HCT116 (cell line): ENCODE measurements around the gene GPR17. TPM values are rescaled to one million over a fixed set of nuclear protein-coding genes. Genes with fewer than 3 reads are reported as not detected.

Experiments
- ATAC-seq: fragments of 200-7000 bp; cut with Tn5 transposase; 2 replicates; pipeline ENCODE4 v1.9.1; 2020; ENCODE audit warnings: mild to moderate bottlenecking, moderate library complexity
- BruUV-seq: library from RNA; stranded (reverse); fragments of 400-500 nt; replicated peaks from 2 replicates; lab custom pipeline; 2021; lab: Mats Ljungman, UMichigan
- CTCF ChIA-PET: fragments of 300-600 bp; sonication (Branson Sonifier 250); formaldehyde crosslinking; loops from one replicate; lab custom pipeline; 2021; ENCODE audit warnings: antibody characterized with exemption; lab: Charles Lee
- POLR2A ChIA-PET: fragments of 300-600, 350-600 bp; sonication (Branson Sonifier 250); formaldehyde crosslinking; loops from one replicate; lab custom pipeline; 2021; ENCODE audit warnings: antibody characterized with exemption; lab: Charles Lee
- RAD21 ChIA-PET, 2 experiments: fragments of 300-600 bp; sonication (Branson Sonifier 250); formaldehyde crosslinking; loops; one replicate each; lab custom pipeline; 2023; ENCODE audit warnings: low total read pairs in 2 of 2; ENCODE audit not compliant: uncharacterized antibody in 2 of 2, unreplicated experiment in 2 of 2, low non-redundant PET in 1 of 2; lab: Charles Lee
- DNase-seq: peaks from one replicate; pipeline ENCODE4 v3.0.0-alpha.2; 2010; ENCODE audit warnings: low read depth, low spot score
- H2AFZ ChIP-seq: fragments of 200-600 bp; shearing (Covaris generic), sonication (generic); 2 replicates; pipeline ENCODE4 v1.6.1; 2017; ENCODE audit warnings: low read depth, mixed run types, mixed read lengths, antibody characterized with exemption, low read length; ENCODE audit not compliant: poor library complexity, severe bottlenecking
- H3K27ac ChIP-seq: 2 replicates; pipeline ENCODE4 v1.5.1; 2012; ENCODE audit warnings: low read depth, low read length
- H3K27me3 ChIP-seq: fragments of 200-600 bp; sonication (generic); 2 replicates; pipeline ENCODE4 v1.6.1; 2016; ENCODE audit warnings: mixed run types, low read length, mixed read lengths; ENCODE audit not compliant: insufficient read depth
- H3K36me3 ChIP-seq, 2 experiments: fragments of 200-500 bp in 1 of 2; fragments of 200-600 bp in 1 of 2; sonication (Bioruptor generic) in 1 of 2; sonication (generic) in 1 of 2; 2 replicates each; pipeline versions ENCODE4 v1.5.1 to v1.6.1; 2014 to 2016; ENCODE audit warnings: low read length in 2 of 2, inconsistent platforms in 1 of 2, mixed read lengths in 1 of 2, mixed run types in 1 of 2; ENCODE audit not compliant: insufficient read depth in 2 of 2, control insufficient read depth in 1 of 2
- H3K4me1 ChIP-seq, 2 experiments: fragments of 200-600 bp in 1 of 2; sonication (generic) in 1 of 2; 2 replicates each; pipeline versions ENCODE4 v1.5.1 to v1.6.1; 2012 to 2017; ENCODE audit warnings: low read length in 2 of 2, inconsistent platforms in 1 of 2, mild to moderate bottlenecking in 1 of 2, mixed read lengths in 1 of 2, mixed run types in 1 of 2, moderate library complexity in 1 of 2; ENCODE audit not compliant: insufficient read depth in 2 of 2, control insufficient read depth in 1 of 2
- H3K4me2 ChIP-seq: fragments of 200-600 bp; sonication (generic); 2 replicates; pipeline ENCODE4 v1.6.1; 2017; ENCODE audit warnings: mixed run types, low read length, mixed read lengths
- H3K4me3 ChIP-seq, 2 experiments: fragments of 200-600 bp in 1 of 2; sonication (generic) in 1 of 2; replicated peaks in 1 of 2; 2 replicates each; pipeline ENCODE4 v1.5.1; 2011 to 2016; ENCODE audit warnings: low read length in 2 of 2, control low read depth in 1 of 2, low read depth in 1 of 2, mild to moderate bottlenecking in 1 of 2, mixed read lengths in 1 of 2, mixed run types in 1 of 2
- H3K79me2 ChIP-seq: fragments of 200-600 bp; sonication (generic); 2 replicates; pipeline ENCODE4 v1.6.1; 2017; ENCODE audit warnings: mild to moderate bottlenecking, mixed run types, low read length, moderate library complexity, mixed read lengths; ENCODE audit not compliant: insufficient read depth
- H3K9ac ChIP-seq: fragments of 200-600 bp; sonication (generic); 2 replicates; pipeline ENCODE4 v1.6.1; 2016; ENCODE audit warnings: low read length, mixed read lengths
- H3K9me2 ChIP-seq: fragments of 200-600 bp; sonication (generic), shearing (Covaris generic); 2 replicates; pipeline ENCODE4 v1.6.1; 2017; ENCODE audit warnings: mixed run types, mild to moderate bottlenecking, moderate library complexity; ENCODE audit not compliant: insufficient read depth
- H3K9me3 ChIP-seq, 2 experiments: fragments of 200-500 bp in 1 of 2; fragments of 200-600 bp in 1 of 2; sonication (Bioruptor generic) in 1 of 2; sonication (generic) in 1 of 2; 2 replicates each; pipeline ENCODE4 v1.6.1; 2014 to 2017; ENCODE audit warnings: low read length in 2 of 2, mixed read lengths in 2 of 2, inconsistent platforms in 1 of 2, low read depth in 1 of 2, mild to moderate bottlenecking in 1 of 2, mixed run types in 1 of 2, moderate library complexity in 1 of 2; ENCODE audit not compliant: control insufficient read depth in 1 of 2, insufficient read depth in 1 of 2
- H4K20me1 ChIP-seq: fragments of 200-600 bp; sonication (generic), shearing (Covaris generic); 2 replicates; pipeline ENCODE4 v1.6.1; 2017; ENCODE audit warnings: mixed run types, mild to moderate bottlenecking, moderate library complexity; ENCODE audit not compliant: insufficient read depth
- CBX3 ChIP-seq: IDR thresholded peaks from 2 replicates; pipeline ENCODE4 v1.6.1; 2012; ENCODE audit warnings: low read depth
- EGR1 ChIP-seq: IDR thresholded peaks from 2 replicates; pipeline ENCODE4 v1.6.1; 2012; ENCODE audit warnings: low read depth
- EZH2phosphoT487 ChIP-seq: fragments of 200-600 bp; IDR thresholded peaks from 2 replicates; pipeline ENCODE4 v1.6.1; 2018; ENCODE audit warnings: antibody characterized with exemption, borderline replicate concordance
- JUND ChIP-seq: IDR thresholded peaks from 2 replicates; pipeline ENCODE4 v1.6.1; 2012
- POLR2A ChIP-seq: IDR thresholded peaks from 2 replicates; pipeline ENCODE4 v1.7.0; 2011; ENCODE audit warnings: borderline replicate concordance; ENCODE audit not compliant: insufficient read depth, insufficient read length; ENCODE audit errors: extremely low read depth
- POLR2AphosphoS5 ChIP-seq: IDR thresholded peaks from 2 replicates; pipeline ENCODE4 v1.6.1; 2011; ENCODE audit warnings: mild to moderate bottlenecking, low read depth, low read length, moderate library complexity
- SP1 ChIP-seq: IDR thresholded peaks from 2 replicates; pipeline ENCODE4 v1.6.1; 2012; ENCODE audit warnings: low read depth
- YY1 ChIP-seq: IDR thresholded peaks from 2 replicates; pipeline ENCODE4 v1.6.1; 2011; ENCODE audit warnings: low read length, low read depth, moderate library complexity, mild to moderate bottlenecking; ENCODE audit not compliant: insufficient replicate concordance; ENCODE audit errors: extremely low read depth
- ZFX ChIP-seq: fragments of 450-650 bp; IDR thresholded peaks from 2 replicates; pipeline ENCODE4 v1.6.1; 2017
- intact Hi-C: fragments of 100-400 bp; cut with micrococcal nuclease; formaldehyde crosslinking; loops from 2 replicates; pipeline ENCODE4 v1.10.0; 2022
- total RNA-seq: library from RNA; stranded (reverse); gene quantifications from one replicate; pipeline ENCODE4 v1.2.1, GENCODE V29; 2021; ENCODE audit not compliant: unreplicated experiment
- TF ChIP-seq, protein P1 (sequence below): IDR thresholded peaks from 2 replicates; pipeline ENCODE4 v1.6.1; 2012; ENCODE audit warnings: low read depth
- TF ChIP-seq, protein P2 (sequence below): IDR thresholded peaks from 2 replicates; pipeline ENCODE4 v1.6.1; 2012
- TF ChIP-seq, protein P3 (sequence below): IDR thresholded peaks from 2 replicates; pipeline ENCODE4 v1.6.1; 2012

GPR17 gene
- total RNA-seq, 1 experiment from 2014 or later: not detected

DNA sequence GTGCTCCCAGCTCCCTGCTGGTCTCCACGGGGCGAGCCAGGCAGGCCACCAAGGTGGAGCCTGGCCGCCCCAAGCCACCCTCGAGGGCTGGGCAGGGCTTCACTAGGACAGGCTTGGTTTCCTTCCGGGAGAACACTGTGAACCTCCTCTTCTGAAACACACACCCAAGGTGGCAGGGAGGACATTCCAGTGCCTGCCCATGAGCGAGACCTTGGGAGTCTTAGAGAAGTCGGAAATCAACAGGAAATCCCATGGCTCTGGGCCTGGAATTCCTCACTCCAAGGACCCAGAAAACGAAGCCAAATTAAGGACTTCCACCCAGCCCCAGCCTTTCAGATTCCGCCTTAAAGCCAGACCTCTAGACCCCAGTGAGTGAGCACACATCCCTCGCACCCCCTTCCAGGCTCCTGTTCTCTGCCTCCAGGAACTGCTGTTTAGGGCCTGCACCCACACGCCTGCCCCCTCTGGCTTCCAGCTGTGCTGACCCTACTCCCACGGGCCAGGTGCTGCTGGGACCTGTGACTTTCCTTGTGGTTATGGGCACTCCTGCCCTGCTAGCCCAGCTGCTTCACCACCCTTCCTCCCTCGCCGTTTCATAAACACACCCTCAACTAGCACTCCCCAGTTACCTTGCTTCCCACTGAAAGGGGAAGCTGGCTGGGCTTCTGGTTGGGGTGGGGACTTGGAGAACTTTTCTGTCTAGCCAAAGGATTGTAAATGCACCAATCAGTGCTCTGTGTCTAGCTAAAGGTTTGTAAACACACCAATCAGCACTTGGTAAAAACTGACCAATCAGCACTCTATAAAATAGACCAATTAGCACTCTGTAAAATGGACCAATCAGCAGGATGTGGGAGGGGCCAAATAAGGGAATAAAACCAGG, 13.7 kb downstream of the GPR17 start:
- Histone ChIP-seq H3K9me2 (no peaks in the 10 kb centered on the region), H3K79me2 (no peaks in the 10 kb centered on the region), H2AFZ (no peak overlapping the region), H4K20me1 (no peaks in the 10 kb centered on the region), H3K9me3 (no peaks in the 10 kb centered on the region; a peak in 1 of 4 replicates), H3K9ac (no peak overlapping the region), H3K27ac (no peak overlapping the region), H3K4me3 (no peak overlapping the region), H3K27me3 (no peaks in the 10 kb centered on the region), H3K4me1 (peaks cover 0 to 8% of the 10 kb centered on the region in 2 experiments; a peak in 1 of 4 replicates), H3K4me2 (no peak overlapping the region), H3K36me3 (no peaks in the 10 kb centered on the region)
- BruUV-seq: no TSS peak
- DNase-seq (no peak), ATAC-seq (no peak)
- ChIA-PET RAD21 (no interaction called here), CTCF (no interaction called here), POLR2A (no interaction called here)
- intact Hi-C loops: no loop called here
- no peak for TF ChIP-seq ZFX
- TF ChIP-seq, protein P1, sequence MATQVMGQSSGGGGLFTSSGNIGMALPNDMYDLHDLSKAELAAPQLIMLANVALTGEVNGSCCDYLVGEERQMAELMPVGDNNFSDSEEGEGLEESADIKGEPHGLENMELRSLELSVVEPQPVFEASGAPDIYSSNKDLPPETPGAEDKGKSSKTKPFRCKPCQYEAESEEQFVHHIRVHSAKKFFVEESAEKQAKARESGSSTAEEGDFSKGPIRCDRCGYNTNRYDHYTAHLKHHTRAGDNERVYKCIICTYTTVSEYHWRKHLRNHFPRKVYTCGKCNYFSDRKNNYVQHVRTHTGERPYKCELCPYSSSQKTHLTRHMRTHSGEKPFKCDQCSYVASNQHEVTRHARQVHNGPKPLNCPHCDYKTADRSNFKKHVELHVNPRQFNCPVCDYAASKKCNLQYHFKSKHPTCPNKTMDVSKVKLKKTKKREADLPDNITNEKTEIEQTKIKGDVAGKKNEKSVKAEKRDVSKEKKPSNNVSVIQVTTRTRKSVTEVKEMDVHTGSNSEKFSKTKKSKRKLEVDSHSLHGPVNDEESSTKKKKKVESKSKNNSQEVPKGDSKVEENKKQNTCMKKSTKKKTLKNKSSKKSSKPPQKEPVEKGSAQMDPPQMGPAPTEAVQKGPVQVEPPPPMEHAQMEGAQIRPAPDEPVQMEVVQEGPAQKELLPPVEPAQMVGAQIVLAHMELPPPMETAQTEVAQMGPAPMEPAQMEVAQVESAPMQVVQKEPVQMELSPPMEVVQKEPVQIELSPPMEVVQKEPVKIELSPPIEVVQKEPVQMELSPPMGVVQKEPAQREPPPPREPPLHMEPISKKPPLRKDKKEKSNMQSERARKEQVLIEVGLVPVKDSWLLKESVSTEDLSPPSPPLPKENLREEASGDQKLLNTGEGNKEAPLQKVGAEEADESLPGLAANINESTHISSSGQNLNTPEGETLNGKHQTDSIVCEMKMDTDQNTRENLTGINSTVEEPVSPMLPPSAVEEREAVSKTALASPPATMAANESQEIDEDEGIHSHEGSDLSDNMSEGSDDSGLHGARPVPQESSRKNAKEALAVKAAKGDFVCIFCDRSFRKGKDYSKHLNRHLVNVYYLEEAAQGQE: no peak
- no peak for TF ChIP-seq EZH2phosphoT487
- TF ChIP-seq EGR1: no peak
- TF ChIP-seq, protein P2, sequence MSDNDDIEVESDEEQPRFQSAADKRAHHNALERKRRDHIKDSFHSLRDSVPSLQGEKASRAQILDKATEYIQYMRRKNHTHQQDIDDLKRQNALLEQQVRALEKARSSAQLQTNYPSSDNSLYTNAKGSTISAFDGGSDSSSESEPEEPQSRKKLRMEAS: no peak
- no peak for TF ChIP-seq POLR2A
- no peak for TF ChIP-seq JUND
- no peak for TF ChIP-seq SP1
- TF ChIP-seq YY1: no peak
- no peak for TF ChIP-seq POLR2AphosphoS5
- TF ChIP-seq CBX3: no peak
- TF ChIP-seq, protein P3, sequence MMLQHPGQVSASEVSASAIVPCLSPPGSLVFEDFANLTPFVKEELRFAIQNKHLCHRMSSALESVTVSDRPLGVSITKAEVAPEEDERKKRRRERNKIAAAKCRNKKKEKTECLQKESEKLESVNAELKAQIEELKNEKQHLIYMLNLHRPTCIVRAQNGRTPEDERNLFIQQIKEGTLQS: no peak
